IMR-90 (cell line): ENCODE measurements around the gene OSBPL6. TPM values are rescaled to one million over a fixed set of nuclear protein-coding genes. Genes with fewer than 3 reads are reported as not detected.

Source experiments
- ATAC-seq: fragments of 200-7000 bp; cut with Tn5 transposase; 2 replicates; pipeline ENCODE4 v1.9.1; 2020; ENCODE audit warnings: low read depth, mild to moderate bottlenecking, moderate library complexity
- BruUV-seq: library from RNA; stranded (reverse); fragments of 400-500 nt; replicated peaks from 2 replicates; lab custom pipeline; 2021; lab: Mats Ljungman, UMichigan
- CTCF ChIA-PET: fragments of 300-600 bp; formaldehyde crosslinking; extraction: SDS; loops from one replicate; lab custom pipeline; 2021; ENCODE audit warnings: antibody characterized with exemption; lab: Yijun Ruan, JAX
- POLR2A ChIA-PET: fragments of 300-600 bp; sonication (Branson Sonifier 250); formaldehyde crosslinking; loops from one replicate; lab custom pipeline; 2022; ENCODE audit warnings: antibody characterized with exemption; ENCODE audit not compliant: unreplicated experiment; lab: Charles Lee
- DNase-seq: peaks from one replicate; pipeline ENCODE4 v3.0.0; 2013
- H2AFZ ChIP-seq: replicated peaks from 2 replicates; pipeline ENCODE3; 2013; ENCODE audit warnings: low read length, mild to moderate bottlenecking; ENCODE audit not compliant: poor library complexity
- H2AK5ac ChIP-seq: 2 replicates; pipeline ENCODE4 v1.6.1; 2013; ENCODE audit warnings: low read depth, low read length, inconsistent platforms
- H2AK9ac ChIP-seq: replicated peaks from 2 replicates; pipeline ENCODE3; 2013; ENCODE audit warnings: mild to moderate bottlenecking, low read depth, low read length, moderate library complexity; ENCODE audit not compliant: poor library complexity
- H2BK120ac ChIP-seq: 2 replicates; pipeline ENCODE4 v1.6.1; 2013; ENCODE audit warnings: low read depth, low read length, inconsistent platforms
- H2BK15ac ChIP-seq: 3 replicates; pipeline ENCODE4 v1.6.1; 2013; ENCODE audit warnings: low read depth, low read length, inconsistent platforms
- H2BK20ac ChIP-seq: 2 replicates; pipeline ENCODE4 v1.6.1; 2013; ENCODE audit warnings: low read depth, mild to moderate bottlenecking, inconsistent platforms, low read length, moderate library complexity
- H2BK5ac ChIP-seq: 2 replicates; pipeline ENCODE4 v1.6.1; 2013; ENCODE audit warnings: mild to moderate bottlenecking, low read depth, low read length, inconsistent platforms; ENCODE audit not compliant: poor library complexity, severe bottlenecking
- H3K14ac ChIP-seq: replicated peaks from 2 replicates; pipeline ENCODE4 v1.6.1; 2013; ENCODE audit warnings: low read depth, low read length, inconsistent platforms
- H3K18ac ChIP-seq: 2 replicates; pipeline ENCODE4 v1.6.1; 2013; ENCODE audit warnings: low read depth, low read length, control low read depth
- H3K23ac ChIP-seq: 2 replicates; pipeline ENCODE4 v1.6.1; 2013; ENCODE audit warnings: low read depth, low read length, inconsistent platforms
- H3K27ac ChIP-seq: 2 replicates; pipeline ENCODE4 v1.5.1; 2013; ENCODE audit warnings: mild to moderate bottlenecking, control low read depth, low read length; ENCODE audit not compliant: insufficient read depth
- H3K27me3 ChIP-seq: 2 replicates; pipeline ENCODE4 v1.6.1; 2013; ENCODE audit warnings: low read length; ENCODE audit not compliant: control insufficient read depth, insufficient read depth
- H3K36me3 ChIP-seq: 2 replicates; pipeline ENCODE4 v1.6.1; 2013; ENCODE audit warnings: low read length, mixed read lengths; ENCODE audit not compliant: control insufficient read depth, insufficient read depth
- H3K4ac ChIP-seq: 2 replicates; pipeline ENCODE4 v1.6.1; 2013; ENCODE audit warnings: low read depth, low read length, inconsistent platforms
- H3K4me1 ChIP-seq: 2 replicates; pipeline ENCODE4 v1.6.1; 2013; ENCODE audit warnings: low read length, mixed read lengths; ENCODE audit not compliant: control insufficient read depth, insufficient read depth
- H3K4me2 ChIP-seq: 2 replicates; pipeline ENCODE4 v1.6.1; 2013; ENCODE audit warnings: low read depth, mild to moderate bottlenecking, control low read depth, low read length, moderate library complexity
- H3K4me3 ChIP-seq: 2 replicates; pipeline ENCODE4 v1.5.1; 2013; ENCODE audit warnings: low read depth, mild to moderate bottlenecking, control low read depth, low read length, moderate library complexity; ENCODE audit not compliant: insufficient read depth
- H3K56ac ChIP-seq: 2 replicates; pipeline ENCODE4 v1.6.1; 2013; ENCODE audit warnings: low read length, inconsistent platforms; ENCODE audit not compliant: insufficient read depth; ENCODE audit errors: extremely low read depth
- H3K79me1 ChIP-seq, 2 experiments: 2 replicates each; pipeline ENCODE4 v1.6.1; 2013; ENCODE audit warnings: low read length in 2 of 2, inconsistent platforms in 1 of 2, low read depth in 1 of 2
- H3K9ac ChIP-seq: 2 replicates; pipeline ENCODE4 v1.6.1; 2013; ENCODE audit warnings: low read depth, low read length, control low read depth
- H3K9me1 ChIP-seq: 2 replicates; pipeline ENCODE4 v1.6.1; 2013; ENCODE audit warnings: low read length, inconsistent platforms; ENCODE audit not compliant: insufficient read depth
- H3K9me3 ChIP-seq: 2 replicates; pipeline ENCODE4 v1.6.1; 2013; ENCODE audit warnings: low read length; ENCODE audit not compliant: control insufficient read depth, insufficient read depth
- H4K20me1 ChIP-seq: 2 replicates; pipeline ENCODE4 v1.6.1; 2013; ENCODE audit warnings: low read length, inconsistent platforms; ENCODE audit not compliant: insufficient read depth
- H4K5ac ChIP-seq: 2 replicates; pipeline ENCODE4 v1.6.1; 2013; ENCODE audit warnings: mild to moderate bottlenecking, low read depth, low read length, control low read depth
- H4K8ac ChIP-seq, 2 experiments: 2 replicates each; pipeline ENCODE4 v1.6.1; 2013; ENCODE audit warnings: low read depth in 2 of 2, low read length in 2 of 2, control low read depth in 1 of 2, inconsistent platforms in 1 of 2
- H4K91ac ChIP-seq: 2 replicates; pipeline ENCODE4 v1.6.1; 2013; ENCODE audit warnings: low read depth, low read length, inconsistent platforms; ENCODE audit not compliant: insufficient read depth
- CEBPB ChIP-seq: IDR thresholded peaks from 2 replicates; pipeline ENCODE4 v1.6.1; 2012; ENCODE audit warnings: low read depth, low read length, improper control_type of control experiment
- MXI1 ChIP-seq: IDR thresholded peaks from 2 replicates; pipeline ENCODE4 v1.6.1; 2012; ENCODE audit warnings: low read depth, mild to moderate bottlenecking, low read length, moderate library complexity, borderline replicate concordance
- POLR2A ChIP-seq: IDR thresholded peaks from 2 replicates; pipeline ENCODE4 v1.6.1; 2012; ENCODE audit warnings: mild to moderate bottlenecking, low read depth, low read length
- USF2 ChIP-seq: fragments of 150-350 bp; IDR thresholded peaks from 2 replicates; pipeline ENCODE4 v1.6.1; 2017; ENCODE audit warnings: mild to moderate bottlenecking, antibody characterized with exemption, low read length, low read depth
- WGBS, 2 experiments: methylation state at CpG; one replicate each; pipeline versions ENCODE4 v1.1.5 to v1.1.7; 2013; ENCODE audit warnings: missing lambda C conversion rate in 2 of 2; ENCODE audit not compliant: insufficient read length in 1 of 2; ENCODE audit errors: extremely low coverage in 2 of 2; 5-methylcytosine and 5-hydroxymethylcytosine counted together
- dilution Hi-C: fragments of 300-500 bp; cut with HindIII; formaldehyde crosslinking; loops from one replicate; pipeline ENCODE4 v1.14.3; 2018; ENCODE audit warnings: low sequenced_read_pairs; ENCODE audit not compliant: unreplicated experiment
- in situ Hi-C: fragments of 300-500 bp; cut with MboI; formaldehyde crosslinking; loops from 3 replicates; pipeline ENCODE4 v1.14.3; 2019; ENCODE audit warnings: low sequenced_read_pairs, inconsistent platforms, mixed read lengths
- intact Hi-C: fragments of 100-400 bp; cut with micrococcal nuclease; formaldehyde crosslinking; loops from 2 replicates; pipeline ENCODE4 v1.10.0; 2022
- polyA plus RNA-seq, 3 experiments: library from polyadenylated mRNA; depleted of rRNA; stranded (reverse); fragments of >200 nt; gene quantifications; 2 replicates each; pipeline ENCODE4 v1.2.3, GENCODE V29; 2012; ENCODE audit warnings: low replicate concordance in 1 of 3
- total RNA-seq: library from RNA; depleted of rRNA; stranded (reverse); fragments of >200 nt; gene quantifications from 2 replicates; pipeline ENCODE4 v1.2.3, GENCODE V29; 2012

The OSBPL6 gene
- total and polyA plus RNA-seq, 2 of the 4 experiments (the other 2 are of a cell fraction): 3.2 to 3.7 TPM

GRCh38 chr2:178225006-178225805 lies 30.9 kb downstream of the OSBPL6 start:
- no peak overlapping the region for H2BK20ac ChIP-seq
- H3K4me3 ChIP-seq: no peak overlapping the region
- no peak overlapping the region for H3K56ac ChIP-seq
- WGBS, 2 experiments: 80% methylated on average over 1 of the region's 4 CpGs; no CpG with 5 or more reads in 1 of the 2 experiments
- no peak overlapping the region for H2AFZ ChIP-seq
- H3K79me1 ChIP-seq: no peaks in the 10 kb centered on the region; a peak in 3 of 4 replicates
- H3K9ac ChIP-seq: no peak overlapping the region
- H4K5ac ChIP-seq: no peak overlapping the region
- H3K4me1 ChIP-seq: no peaks in the 10 kb centered on the region
- H3K4ac ChIP-seq: no peak overlapping the region
- in situ Hi-C loops (no loop called here), dilution Hi-C loops (no loop called here), intact Hi-C loops (no loop called here)
- DNase-seq (peak; percentile 54), ATAC-seq (no peak)
- BruUV-seq: no TSS peak
- H4K91ac ChIP-seq: no peak overlapping the region
- TF ChIP-seq MXI1: no peak
- no peak for TF ChIP-seq POLR2A
- no peak for TF ChIP-seq CEBPB
- TF ChIP-seq USF2: peak; percentile 15; the same call in 1 of the 2 replicates
- no peak overlapping the region for H2BK15ac ChIP-seq
- no peaks in the 10 kb centered on the region for H3K27me3 ChIP-seq
- no peak overlapping the region for H3K4me2 ChIP-seq
- H3K14ac ChIP-seq: no peak overlapping the region
- H3K23ac ChIP-seq: no peak overlapping the region
- ChIA-PET POLR2A (no interaction called here), CTCF (no interaction called here)
- no peak overlapping the region for H3K27ac ChIP-seq
- no peaks in the 10 kb centered on the region for H3K36me3 ChIP-seq
- H3K9me3 ChIP-seq: no peaks in the 10 kb centered on the region
- H2AK5ac ChIP-seq: no peak overlapping the region
- no peak overlapping the region for H2BK5ac ChIP-seq
- peaks cover 4% of the 10 kb centered on the region; the same call in 1 of the 2 replicates for H3K9me1 ChIP-seq
- H4K8ac ChIP-seq: no peak overlapping the region
- no peak overlapping the region for H2AK9ac ChIP-seq
- no peak overlapping the region for H3K18ac ChIP-seq
- no peaks in the 10 kb centered on the region for H4K20me1 ChIP-seq
- no peak overlapping the region for H2BK120ac ChIP-seq
